Muscle layer of colon (tissue), 2 donors: Measurements from ENCODE around the gene CCL24.

Experiments
- H3K27ac ChIP-seq: one replicate; pipeline ENCODE4 v1.7.0; 2013; ENCODE audit warnings: low read depth, mild to moderate bottlenecking, low read length, moderate library complexity
- H3K27me3 ChIP-seq, 2 donors: one replicate each; pipeline ENCODE4 v1.7.0; 2013; ENCODE audit warnings: low read length in 2 of 2, mild to moderate bottlenecking in 2 of 2; ENCODE audit not compliant: insufficient read depth in 2 of 2, control insufficient read depth in 1 of 2
- H3K36me3 ChIP-seq: one replicate; pipeline ENCODE4 v1.7.0; 2013; ENCODE audit warnings: mild to moderate bottlenecking, low read length; ENCODE audit not compliant: insufficient read depth
- H3K4me1 ChIP-seq: one replicate; pipeline ENCODE4 v1.7.0; 2013; ENCODE audit warnings: mild to moderate bottlenecking, low read length; ENCODE audit not compliant: insufficient read depth
- H3K4me3 ChIP-seq, 2 donors: one replicate each; pipeline ENCODE4 v1.7.0; 2013; ENCODE audit warnings: low read length in 2 of 2, low read depth in 1 of 2, mild to moderate bottlenecking in 1 of 2, moderate library complexity in 1 of 2
- H3K9ac ChIP-seq: one replicate; pipeline ENCODE4 v1.7.0; 2013; ENCODE audit warnings: low read length
- H3K9me3 ChIP-seq: one replicate; pipeline ENCODE4 v1.7.0; 2013; ENCODE audit warnings: mild to moderate bottlenecking, low read length
- donor health status: abdominal sarcoma.
- donor health status: Adenocarcinoma of cecum.

CCL24 gene

DNA sequence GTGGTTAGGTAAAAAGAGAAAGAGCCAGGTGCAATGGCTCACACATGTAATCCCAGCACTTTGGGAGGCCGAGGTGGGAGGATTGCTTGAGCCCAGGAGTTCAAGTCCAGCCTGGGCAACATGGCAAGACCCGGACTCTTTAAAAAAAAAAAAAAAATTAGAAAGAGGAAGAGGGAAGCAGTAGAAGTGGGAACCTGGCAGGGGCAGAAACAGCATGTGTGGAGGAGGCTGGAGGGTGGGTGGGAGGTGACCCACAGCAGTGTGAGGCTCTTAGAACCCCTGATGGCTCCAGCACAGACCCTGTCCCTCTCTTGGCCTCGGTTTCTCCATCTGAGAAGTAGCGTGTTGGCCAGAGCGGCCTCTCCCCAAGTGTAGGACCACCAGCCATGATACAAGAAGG lies 4.9 kb upstream of the CCL24 start:
- H3K27ac ChIP-seq: no peak overlapping the region
- no peaks in the 10 kb centered on the region for H3K4me1 ChIP-seq
- no peaks in the 10 kb centered on the region for H3K36me3 ChIP-seq
- no peak overlapping the region for H3K9ac ChIP-seq
- H3K9me3 ChIP-seq: no peaks in the 10 kb centered on the region
- H3K27me3 ChIP-seq: no peaks in the 10 kb centered on the region
- H3K4me3 ChIP-seq: no peak overlapping the region

DNA sequence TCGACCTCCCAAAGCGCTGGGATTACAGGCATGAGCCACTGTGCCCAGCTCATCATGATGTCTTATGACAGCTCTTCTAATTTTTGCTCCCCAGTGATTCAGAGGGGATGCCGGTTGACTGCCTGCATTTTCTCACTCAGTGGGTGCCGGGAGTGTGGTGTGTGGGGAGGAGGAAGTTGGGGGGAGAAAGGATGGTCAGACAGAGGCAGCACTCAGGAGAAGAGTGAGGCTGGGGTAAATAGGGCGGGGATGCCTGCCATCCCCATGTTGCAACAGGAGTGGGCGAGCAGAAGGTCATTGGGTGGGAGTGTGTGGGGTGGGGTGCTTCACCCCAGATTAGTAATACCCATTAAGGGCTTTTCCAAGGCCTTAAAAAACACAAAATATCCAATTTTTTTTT lies 3.5 kb upstream of the CCL24 start:
- H3K27me3 ChIP-seq: no peaks in the 10 kb centered on the region
- no peak overlapping the region for H3K4me3 ChIP-seq
- no peak overlapping the region for H3K27ac ChIP-seq
- no peaks in the 10 kb centered on the region for H3K9me3 ChIP-seq
- H3K9ac ChIP-seq: no peak overlapping the region
- H3K4me1 ChIP-seq: no peaks in the 10 kb centered on the region
- H3K36me3 ChIP-seq: no peaks in the 10 kb centered on the region

DNA sequence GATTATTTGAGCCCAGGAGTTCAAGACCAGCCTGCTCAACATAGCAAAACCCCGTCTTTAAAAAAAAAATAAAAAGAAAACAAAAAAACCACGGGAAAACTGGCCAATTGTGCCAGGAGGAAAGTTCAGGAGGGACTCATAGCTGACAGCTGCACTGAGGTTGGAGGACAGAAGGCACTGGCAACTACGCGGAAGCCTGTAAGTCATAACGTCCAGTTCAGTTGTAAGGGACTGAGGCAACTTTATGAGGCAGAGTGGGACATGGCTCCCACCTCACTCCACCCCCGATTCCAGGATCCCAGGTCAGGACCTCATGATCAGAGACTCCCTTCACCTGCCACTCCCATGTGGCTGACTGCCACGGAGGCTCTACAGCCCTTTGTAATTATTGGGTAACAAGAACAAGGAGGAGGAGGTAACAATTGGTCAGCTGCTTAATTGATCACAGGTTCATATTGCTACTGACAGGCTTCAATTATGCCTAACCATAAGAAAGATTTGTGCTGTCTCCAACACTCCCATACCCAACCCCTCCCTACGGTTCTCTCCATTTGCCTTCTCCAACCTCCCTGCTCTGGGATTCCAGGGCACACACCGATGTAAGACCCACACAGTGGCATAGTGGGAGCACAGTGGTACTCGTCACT lies 1.9 kb upstream of the CCL24 start:
- no peaks in the 10 kb centered on the region for H3K36me3 ChIP-seq
- no peak overlapping the region for H3K9ac ChIP-seq
- H3K9me3 ChIP-seq: no peaks in the 10 kb centered on the region
- H3K4me3 ChIP-seq: no peak overlapping the region
- no peaks in the 10 kb centered on the region for H3K4me1 ChIP-seq
- no peak overlapping the region for H3K27ac ChIP-seq
- no peaks in the 10 kb centered on the region for H3K27me3 ChIP-seq

DNA sequence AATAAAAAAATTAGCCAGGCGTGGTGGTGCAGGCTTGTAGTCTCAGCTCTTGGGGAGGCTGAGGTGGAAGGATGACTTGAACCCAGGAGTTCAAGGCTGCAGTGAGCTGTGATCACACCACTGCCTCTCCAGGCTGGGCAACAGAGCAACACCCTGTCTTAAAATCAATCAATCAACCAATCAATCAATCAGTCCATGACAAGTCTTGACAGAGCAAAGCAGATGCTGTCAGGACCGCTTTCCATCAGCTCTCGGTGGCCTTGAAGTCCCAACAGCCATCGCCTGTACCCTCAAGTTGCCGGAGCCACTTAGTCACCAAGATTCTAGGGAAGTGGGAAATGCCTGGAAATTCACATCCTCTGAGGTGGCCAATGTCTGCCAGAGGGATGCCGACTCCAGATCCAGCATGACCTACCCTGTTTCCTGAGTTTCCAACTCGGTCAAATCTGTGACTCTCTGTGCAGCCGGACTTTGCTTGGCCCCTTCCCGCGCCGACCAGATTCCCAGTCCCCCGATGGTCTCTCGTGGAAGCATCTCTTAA lies 871 bp upstream of the CCL24 start:
- Histone ChIP-seq H3K9me3 (no peaks in the 10 kb centered on the region), H3K36me3 (no peaks in the 10 kb centered on the region), H3K4me3 (no peak overlapping the region), H3K27me3 (no peaks in the 10 kb centered on the region), H3K4me1 (no peaks in the 10 kb centered on the region), H3K27ac (no peak overlapping the region), H3K9ac (no peak overlapping the region)

DNA sequence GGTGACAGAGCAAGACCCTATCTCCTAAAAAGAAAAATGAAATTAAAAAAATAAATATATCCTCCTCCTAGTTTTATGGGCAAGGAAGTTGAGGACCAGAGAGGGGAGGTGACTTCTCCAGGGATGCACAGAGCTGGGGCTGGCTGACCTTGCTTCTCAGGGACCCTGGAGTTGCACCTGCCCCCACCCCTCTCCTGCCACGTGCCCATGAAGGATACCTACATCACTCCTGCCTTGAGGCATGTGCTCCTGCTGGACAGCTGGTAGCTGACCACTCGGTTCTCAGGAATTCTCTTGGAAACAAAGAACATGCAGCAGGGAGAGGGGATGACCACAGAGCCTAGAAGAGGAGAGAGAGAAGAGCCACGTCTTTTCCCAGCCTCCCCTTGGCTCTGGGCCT lies 522 bp downstream of the CCL24 start:
- Histone ChIP-seq H3K4me3 (no peak overlapping the region), H3K36me3 (no peaks in the 10 kb centered on the region), H3K9me3 (no peaks in the 10 kb centered on the region), H3K27me3 (no peaks in the 10 kb centered on the region), H3K9ac (no peak overlapping the region), H3K27ac (no peak overlapping the region), H3K4me1 (no peaks in the 10 kb centered on the region)

GRCh38 chr7:75811894-75812678 lies 1.5 kb downstream of the CCL24 start:
- Histone ChIP-seq H3K27me3 (no peaks in the 10 kb centered on the region), H3K4me1 (no peaks in the 10 kb centered on the region), H3K9ac (no peak overlapping the region), H3K27ac (no peak overlapping the region), H3K36me3 (no peaks in the 10 kb centered on the region), H3K9me3 (no peaks in the 10 kb centered on the region), H3K4me3 (no peak overlapping the region)

DNA sequence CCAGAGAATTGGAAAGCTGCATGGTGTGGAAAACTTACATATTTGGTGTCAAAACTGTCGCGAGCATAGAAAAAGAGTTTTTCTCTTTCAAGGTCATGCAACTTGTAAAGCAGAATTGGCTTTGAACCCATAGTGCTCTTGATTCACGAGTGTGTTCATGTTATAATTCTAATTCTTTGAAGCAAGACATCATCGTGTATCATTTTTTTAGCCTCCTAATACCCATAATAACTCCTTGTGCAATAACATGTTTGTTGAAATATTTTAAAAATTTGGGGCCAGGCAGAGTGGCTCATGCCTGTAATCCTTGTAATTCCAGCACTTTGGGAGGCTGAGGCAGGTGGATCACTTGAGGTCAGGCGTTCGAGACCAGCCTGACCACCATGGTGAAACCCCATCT lies 4.2 kb downstream of the CCL24 start:
- Histone ChIP-seq H3K27ac (no peak overlapping the region), H3K9ac (no peak overlapping the region), H3K4me3 (no peak overlapping the region), H3K9me3 (no peaks in the 10 kb centered on the region), H3K4me1 (no peaks in the 10 kb centered on the region), H3K27me3 (no peaks in the 10 kb centered on the region), H3K36me3 (no peaks in the 10 kb centered on the region)

GRCh38 chr7:75808106-75808505 lies 5.5 kb downstream of the CCL24 start:
- Histone ChIP-seq H3K4me1 (no peaks in the 10 kb centered on the region), H3K27ac (no peak overlapping the region), H3K36me3 (no peaks in the 10 kb centered on the region)

DNA sequence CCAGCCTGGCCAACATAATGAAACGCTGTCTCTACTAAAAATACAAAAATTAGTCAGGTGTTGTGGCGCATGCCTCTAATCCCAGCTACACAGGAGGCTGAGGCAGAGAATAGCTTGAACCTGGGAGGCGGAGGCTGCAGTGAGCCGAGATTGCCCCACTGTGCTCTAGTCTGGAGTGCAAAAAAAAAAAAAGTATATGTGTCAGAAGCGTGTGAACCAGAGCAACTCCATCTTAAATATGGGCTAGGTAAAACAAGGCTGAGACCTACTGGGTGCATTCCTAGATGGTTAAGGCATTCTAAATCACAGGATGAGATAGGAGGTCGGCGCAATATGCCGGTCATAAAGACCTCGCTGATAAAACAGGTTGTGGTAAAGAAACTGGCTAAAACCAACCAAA lies 6.2 kb downstream of the CCL24 start:
- Histone ChIP-seq H3K9ac (no peak overlapping the region), H3K27me3 (no peaks in the 10 kb centered on the region), H3K9me3 (no peaks in the 10 kb centered on the region), H3K4me1 (no peaks in the 10 kb centered on the region), H3K27ac (no peak overlapping the region), H3K4me3 (no peak overlapping the region), H3K36me3 (no peaks in the 10 kb centered on the region)

More at GRCh38 chr7:75808106-75808505, 5.5 kb downstream of the CCL24 start:
- Histone ChIP-seq H3K4me3 (no peak overlapping the region), H3K27me3 (no peaks in the 10 kb centered on the region), H3K9ac (no peak overlapping the region), H3K9me3 (no peaks in the 10 kb centered on the region)

DNA sequence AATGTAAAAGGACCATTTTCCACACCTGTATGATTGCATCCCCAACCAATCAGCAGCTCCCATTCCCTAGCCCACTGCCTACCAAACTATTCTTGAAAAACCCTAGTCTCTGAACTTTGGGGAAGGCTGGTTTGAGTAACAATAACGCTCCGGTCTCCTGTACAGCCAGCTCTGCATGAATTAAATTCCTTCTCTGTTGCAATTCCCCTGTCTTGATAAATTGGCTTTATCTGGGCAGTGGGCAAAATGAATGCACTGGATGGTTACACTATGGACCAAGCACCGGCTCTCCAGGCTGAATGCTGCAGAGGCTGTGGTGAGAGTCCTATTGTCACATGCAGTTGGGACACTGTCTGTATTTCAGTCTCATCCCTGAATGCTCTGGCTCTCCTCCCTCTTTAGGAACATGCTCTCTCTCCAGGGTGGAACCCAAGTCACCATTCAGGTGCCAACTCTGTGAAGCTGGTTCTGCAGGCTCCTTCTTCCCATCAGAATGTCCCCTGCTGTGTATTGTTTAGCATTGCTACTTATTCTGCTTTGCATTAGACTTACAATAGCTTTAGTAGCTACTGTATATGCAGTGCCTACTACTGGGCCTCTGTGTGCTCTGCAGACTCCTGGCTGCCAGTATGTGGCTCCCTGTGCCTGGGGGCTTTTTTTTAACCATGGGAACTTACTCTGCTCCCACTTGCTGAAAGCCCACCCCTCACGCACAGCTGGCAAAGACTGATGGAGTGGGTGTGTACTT lies 6.9 kb downstream of the CCL24 start:
- Histone ChIP-seq H3K27me3 (no peaks in the 10 kb centered on the region), H3K27ac (no peak overlapping the region), H3K4me1 (no peaks in the 10 kb centered on the region), H3K9ac (no peak overlapping the region), H3K36me3 (no peaks in the 10 kb centered on the region), H3K4me3 (no peak overlapping the region), H3K9me3 (no peaks in the 10 kb centered on the region)

DNA sequence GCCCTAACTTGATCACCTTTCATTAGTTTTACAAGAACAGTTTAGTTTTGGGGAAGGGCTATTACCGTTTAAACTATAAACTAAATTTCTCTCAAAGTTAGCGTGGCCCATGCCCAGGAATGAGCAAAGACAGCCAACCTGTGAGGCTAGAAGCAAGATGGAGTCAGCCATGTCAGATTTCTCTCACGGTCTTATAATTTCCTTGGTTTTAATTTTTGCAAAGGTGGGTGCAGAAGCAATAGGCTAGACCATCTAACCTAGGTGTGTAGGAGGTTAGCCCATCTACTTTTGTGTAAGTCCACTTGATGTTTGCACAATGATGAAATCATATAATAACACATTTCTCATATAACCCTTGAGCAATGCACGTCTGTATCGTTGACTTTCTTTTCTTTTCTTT lies 8.9 kb downstream of the CCL24 start:
- Histone ChIP-seq H3K4me1 (no peaks in the 10 kb centered on the region), H3K36me3 (no peaks in the 10 kb centered on the region), H3K9ac (no peak overlapping the region), H3K4me3 (no peak overlapping the region), H3K9me3 (no peaks in the 10 kb centered on the region), H3K27ac (no peak overlapping the region), H3K27me3 (no peaks in the 10 kb centered on the region)
